HG03064 (cell line): ENCODE results near the gene PUM1.

ENCODE experiments used
- ATAC-seq: cut with Tn5 transposase; IDR thresholded peaks from one replicate; pipeline ENCODE4 v1.9.1; 2021; ENCODE audit warnings: low read depth; ENCODE audit not compliant: unreplicated experiment

PUM1 gene

DNA sequence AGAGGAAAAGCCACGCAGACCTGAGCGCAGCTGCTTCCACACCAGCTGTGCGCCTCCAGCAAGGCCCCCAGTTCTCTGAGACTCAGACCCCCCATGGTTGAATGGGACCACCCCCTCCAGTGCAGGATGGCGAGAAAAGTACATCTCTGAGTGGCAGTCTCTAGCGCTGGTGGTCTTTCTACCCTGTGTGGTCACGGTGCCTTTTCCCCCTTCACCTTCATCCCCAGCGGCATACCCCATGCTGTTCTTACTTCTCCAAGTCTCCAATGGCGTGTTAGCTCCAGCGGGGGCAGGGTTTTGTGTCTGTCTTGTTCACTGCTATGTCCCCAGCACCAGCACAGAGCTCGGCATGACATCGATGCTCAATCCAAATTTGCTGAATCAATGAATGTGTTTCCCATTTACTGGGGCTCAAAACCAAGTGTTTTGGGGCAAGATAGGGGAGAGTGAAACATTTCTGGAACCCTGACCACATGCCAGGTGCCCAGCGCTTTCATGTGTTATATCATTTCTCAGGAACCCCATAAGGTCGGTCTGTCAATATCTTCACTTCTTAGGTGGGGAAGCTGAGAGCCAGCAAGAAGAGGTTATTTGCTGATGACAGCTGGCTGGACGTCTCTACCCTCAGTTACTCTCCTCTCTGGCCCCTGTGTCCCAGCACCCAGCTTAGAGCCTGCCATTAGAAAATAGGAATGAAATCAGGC is 156.0 kb downstream of the PUM1 start:
- no peak for ATAC-seq

DNA sequence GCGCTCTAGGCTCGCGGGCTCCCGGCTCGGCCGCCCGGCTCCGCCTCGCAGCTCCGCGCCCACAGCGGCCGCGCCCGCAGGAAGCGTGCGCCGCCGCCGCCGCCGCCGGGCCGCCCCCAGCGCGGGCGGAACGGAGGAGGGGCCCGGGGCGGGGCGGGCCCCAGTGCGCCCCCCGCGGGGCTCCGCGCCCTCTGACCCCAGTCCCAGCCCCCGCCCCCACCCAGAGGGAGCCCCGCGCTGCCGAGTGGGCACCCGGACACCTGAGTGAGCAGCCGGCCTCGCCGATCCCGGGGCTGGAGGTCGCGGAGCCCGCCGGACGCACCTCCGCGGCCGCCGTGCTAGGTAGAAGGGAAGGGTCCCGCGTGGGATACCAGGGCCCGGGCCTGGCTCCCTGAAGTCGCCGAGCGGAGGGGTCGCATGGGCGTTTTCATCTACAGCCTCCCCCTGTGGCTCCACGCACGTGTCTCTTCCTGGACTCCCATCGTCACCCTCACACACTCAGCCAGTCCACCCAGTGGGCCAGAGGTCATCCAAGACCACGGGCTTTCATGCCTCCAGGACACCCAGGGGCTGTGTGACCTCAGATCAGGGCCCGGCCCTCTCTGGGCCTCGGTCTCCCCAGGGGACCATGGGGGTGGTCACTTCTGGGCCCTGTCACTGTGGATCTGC is 156.7 kb downstream of the PUM1 start, which contains the start of gene SDC3:
Gene SDC3, minus strand, starts transcription at position 63 of the 669 bp plus-strand sequence. CDS start 172 bp downstream, outside the sequence.
- ATAC-seq: no peak

DNA sequence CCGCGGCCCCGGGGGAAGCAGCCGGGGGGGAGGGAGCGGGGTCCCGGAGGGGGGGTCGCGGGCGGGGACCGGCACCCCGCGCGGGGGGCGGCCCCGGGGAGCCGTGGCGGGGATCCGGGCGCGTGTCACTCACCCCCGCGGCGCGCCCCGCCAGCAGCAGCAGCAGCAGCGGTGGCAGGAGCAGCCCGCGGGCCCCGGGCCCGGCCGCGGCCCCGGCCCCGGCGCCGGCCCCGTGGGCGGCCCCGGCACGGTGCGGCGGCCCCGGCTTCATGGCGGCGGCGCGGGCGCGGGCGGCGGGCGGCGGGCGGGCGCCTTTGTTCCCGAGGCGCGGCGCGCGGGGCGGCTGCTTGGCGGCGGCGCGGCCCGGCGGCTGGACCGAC is 157.2 kb downstream of the PUM1 start:
- ATAC-seq: no peak

DNA sequence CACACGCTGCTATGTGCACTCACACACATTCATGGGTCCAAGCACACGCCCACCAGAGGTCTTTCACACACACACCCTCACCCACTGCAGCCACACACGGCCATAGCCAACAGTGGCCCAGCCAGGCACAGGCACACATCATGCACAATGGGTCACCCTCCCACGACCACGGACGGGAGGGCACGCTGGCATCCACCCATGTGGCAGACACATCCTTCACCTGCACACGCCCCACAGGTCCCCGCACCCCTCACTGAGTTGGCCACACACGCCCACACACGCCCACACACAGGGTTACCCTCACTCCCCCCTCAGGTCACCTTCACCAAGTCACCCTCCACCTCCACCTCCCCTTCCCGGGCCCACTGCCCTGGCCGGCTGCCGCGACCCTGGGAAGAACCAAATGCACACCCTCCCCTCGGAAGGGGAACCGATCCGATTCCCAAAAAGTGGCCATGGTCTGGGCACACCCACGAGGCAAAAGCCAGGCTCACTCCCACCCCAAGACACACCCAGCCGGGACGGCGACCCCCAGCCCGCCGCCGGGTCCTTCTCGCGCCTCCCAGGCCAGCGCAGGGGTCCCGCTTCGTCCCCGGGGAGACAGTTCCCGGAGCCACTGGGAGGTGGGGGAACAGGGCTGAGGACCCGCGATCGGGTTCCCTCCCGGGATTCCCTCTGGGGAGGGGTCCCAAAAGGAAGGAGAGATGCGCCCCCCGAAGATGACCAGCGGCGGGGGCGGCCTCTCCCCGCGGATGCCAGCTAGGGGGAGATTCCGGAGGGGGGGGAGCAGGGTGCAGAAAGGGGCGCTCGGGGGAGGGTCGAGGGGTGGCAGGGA is 157.8 kb downstream of the PUM1 start:
- ATAC-seq: no peak

DNA sequence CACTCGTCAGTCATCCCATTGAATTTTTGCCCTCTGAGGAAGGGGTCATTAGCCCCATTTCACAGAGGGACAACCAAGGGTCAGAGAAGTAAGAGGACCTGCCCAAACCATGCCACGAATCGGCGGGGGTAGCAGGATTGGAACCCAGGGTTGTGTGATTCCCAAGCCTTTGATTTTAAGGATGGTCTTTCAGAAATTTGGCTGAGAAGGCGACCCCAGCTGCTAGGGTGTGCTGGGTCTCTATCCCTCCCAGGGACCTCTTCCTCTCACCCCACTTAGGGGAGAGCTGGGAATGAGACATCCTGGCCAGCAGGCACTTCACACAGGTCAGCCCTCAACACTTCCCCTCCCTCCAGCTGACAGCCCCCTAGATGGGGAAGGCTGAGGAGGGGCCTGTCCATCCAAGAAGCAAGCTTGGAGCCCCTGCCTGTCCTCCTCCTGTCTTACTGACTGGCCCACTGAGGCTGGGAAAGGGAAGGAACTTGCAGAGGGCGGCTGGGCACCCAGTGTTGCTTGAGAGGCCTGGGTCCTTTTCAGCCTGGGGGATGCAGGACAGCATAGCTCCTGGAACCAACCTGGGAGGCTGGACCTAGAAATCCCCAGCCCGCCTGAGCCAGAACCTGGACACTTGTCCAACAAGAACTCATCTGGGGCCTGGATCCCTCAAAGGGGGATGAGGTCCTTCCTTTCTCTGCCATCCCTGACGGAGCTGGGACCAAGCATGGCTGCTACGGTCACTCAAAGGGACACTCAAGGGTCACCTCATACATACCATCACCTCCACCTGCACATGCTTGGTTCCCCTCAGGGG is 158.7 kb downstream of the PUM1 start:
- ATAC-seq: no peak

DNA sequence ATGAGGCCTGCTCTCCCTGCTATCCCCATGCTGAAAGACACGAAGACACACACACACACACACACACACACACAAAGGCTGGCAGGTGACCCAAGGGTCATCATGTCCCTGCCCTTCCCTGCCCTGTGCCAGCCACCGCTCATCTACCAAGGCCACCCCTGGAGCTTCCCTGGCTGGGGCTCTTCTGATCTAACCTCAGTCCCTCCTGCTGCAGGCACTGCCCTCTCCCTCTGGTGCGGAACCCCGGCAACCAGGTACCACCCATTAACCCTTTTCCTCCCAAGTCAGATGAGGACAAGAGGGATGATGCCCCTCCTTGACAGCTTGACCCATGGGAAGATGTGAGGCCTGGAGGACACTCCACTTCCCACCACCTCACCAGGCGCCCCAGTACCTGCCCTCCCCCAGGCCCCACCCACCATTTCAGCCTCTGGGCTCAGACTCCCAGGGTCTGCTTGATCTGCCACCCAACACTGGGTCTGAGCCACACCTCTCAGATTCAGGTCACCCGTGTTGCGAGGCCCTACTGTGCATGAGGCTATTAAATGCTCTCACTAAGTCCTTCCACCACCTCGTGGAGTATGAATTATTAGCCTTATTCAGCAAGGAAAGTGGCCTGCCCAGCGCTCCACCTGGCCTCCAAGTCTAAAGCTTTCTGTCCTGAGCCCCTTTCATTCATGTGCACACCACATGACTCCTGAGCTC is 159.4 kb downstream of the PUM1 start:
- ATAC-seq: no peak

DNA sequence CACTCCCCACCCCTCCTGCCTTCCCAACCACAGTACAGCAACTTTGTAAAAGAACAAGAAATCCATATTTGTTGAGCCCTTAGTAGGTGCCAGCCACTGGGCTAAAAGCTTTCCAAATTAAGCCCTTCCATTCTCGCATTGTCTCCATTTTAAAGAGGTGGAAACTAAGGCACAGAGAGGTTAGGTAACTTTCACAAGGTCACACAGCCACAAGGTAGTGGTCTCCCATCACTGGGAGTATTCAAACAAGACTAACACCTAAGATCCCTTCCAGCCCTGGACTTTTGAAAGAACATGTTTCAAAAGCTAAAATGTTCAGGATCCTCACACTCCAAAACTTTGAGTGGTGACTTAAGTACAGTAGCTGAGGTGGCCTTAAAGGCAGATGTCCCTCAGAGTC is 160.1 kb downstream of the PUM1 start:
- ATAC-seq: no peak

DNA sequence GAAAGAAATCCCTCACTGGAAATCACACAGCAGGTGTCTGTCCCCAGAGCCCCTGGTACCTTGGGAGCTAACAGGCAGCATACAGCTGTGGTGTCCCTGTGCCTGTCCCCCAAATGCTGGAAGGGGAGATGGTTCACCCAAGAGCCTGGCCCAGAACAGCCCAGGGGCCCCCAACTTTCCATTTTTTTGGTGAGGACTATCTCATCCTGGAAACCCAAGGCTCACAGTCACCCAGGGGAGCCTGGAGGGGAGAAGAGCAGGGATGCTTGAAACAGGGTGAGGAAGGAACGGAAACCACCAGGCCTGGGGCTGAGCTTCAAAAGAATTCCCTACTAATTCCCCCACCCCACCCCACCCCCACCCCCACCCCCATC is 160.6 kb downstream of the PUM1 start:
- no peak for ATAC-seq

DNA sequence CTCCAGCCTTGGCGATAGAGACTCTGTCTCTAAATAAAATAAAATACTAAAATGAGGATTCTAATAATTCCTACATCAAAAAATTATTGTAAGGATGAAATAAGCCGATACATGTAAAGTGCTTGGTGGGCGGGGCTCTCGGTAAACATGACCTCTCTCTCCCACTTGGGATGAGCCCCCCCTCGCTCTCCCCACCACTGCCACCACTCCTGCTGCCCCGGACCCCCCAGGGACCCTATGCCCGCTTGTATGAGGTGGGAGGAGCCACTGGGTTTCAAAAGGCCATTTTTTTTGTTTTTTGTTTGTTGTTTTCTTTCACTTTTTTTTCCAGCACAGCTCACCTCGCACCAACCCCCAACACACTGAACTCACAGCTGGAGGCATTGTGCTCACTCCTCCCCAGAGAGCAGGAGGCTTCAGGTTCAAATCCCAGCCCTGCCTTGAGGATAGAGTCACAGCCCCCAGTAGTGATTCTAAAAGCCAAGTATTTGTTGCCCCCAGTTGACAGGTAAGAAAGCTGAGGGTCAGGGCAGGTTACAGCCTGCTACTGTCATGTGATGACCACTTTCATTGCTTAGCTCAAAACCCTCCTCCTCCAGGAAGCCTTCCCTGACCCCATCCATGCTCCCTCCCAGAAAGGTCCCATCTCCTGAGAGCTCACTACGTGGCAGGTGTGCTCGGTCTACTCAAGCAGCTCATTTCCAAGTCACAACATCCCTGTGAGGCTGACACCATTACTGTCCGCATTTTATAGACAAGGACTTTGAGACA is 161.1 kb downstream of the PUM1 start:
- ATAC-seq: no peak

DNA sequence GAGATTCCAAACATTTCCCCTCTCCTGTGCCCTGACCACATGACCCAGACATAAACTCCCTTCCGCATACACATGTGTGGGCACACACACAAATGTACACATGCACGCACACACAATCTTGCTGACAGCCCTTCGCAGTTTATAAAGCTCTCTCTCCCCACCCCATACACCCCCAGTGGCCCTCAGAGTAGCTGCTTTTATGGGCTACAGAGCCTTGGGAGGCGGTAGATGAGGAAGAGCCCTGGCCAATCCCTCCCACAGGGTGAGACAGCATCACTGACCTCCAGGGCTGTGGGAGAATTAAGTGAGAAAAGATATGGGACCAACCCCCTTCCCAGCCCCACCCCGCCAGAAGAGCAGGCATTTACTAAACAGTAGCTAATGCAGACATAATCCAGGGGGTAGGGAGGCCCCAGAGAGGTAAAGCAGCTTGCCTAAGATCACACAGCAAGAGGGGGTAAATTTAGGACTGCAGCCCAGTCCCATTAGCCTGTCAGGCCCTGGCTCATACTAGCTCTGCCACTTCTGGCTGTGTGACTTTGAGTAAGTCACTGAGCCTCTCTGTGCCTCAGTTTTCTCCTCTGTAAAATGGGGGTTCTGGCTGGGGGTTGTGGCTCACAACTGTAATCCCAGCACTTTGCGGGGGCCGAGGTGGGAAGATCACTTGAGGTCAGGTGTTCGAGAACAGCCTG is 162.0 kb downstream of the PUM1 start:
- no peak for ATAC-seq

DNA sequence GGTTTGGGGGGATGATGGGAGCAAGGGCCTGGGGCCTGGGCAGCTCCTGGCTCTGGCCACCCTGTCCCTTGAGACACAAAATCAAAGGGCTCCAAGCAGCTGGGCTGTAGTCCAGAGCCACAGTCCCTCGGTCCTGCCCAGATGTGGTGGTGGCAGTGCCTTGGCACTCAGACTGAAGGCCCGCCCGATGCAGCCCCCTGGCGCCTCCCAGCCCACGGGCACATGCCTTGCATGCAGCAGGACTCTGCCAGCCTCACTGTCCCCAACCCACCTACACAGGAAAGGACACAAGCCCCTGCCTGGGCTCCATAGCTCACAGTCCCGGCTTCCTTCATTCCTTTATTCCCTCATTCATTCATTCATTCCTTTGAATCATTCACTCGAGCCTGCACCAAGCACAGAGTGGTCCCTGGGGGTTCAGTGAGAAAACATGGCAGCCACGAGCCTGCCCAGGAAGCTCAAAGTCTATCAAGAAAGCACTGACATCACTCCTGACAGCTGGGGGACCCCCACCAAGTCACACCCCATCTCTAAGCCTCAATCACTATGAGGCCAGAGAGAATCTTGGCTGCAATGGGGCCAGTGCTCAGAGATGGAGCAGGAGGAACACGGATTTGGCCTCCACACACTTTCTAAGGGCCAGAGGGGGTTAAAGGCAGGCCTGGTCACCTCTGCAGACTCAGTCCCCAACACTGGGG is 162.8 kb downstream of the PUM1 start:
- ATAC-seq: no peak

DNA sequence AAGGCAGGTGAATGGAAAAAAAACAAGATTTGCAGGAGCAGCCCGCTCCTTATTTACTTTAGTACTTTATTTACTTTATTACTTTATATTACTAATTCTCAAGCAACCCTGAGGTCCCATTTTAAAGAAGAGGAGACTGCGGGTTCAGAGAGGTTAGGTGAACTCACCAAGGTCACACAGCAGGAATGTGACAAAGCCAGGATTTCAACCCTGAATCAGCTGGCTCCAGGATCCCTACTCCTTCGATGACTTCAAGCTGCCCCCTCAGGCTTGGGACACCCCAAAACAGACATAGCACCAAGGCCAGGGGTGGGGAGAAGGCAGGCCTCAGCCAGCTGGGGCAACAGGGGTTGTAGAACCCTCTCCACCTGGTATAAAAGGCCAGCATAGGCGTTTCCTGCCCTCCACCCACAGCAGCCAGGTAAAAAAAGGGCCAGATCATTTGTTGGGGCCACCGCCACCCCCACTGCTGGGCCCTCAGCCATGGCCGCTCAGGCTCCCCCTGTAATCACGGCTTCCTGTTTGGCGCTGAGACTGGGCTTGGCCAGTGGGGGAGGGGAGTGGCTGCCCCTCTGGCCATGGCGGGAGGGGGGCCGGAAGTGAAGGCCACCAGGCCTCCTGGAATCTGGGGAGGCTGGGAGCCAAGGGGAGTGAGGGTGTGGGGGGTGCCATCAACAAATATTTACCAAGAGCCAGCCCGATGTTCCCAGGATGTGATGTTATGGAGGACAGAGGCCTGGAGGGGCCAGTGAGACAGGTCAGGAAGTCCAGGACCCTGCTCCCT is 163.5 kb downstream of the PUM1 start:
- ATAC-seq: no peak

DNA sequence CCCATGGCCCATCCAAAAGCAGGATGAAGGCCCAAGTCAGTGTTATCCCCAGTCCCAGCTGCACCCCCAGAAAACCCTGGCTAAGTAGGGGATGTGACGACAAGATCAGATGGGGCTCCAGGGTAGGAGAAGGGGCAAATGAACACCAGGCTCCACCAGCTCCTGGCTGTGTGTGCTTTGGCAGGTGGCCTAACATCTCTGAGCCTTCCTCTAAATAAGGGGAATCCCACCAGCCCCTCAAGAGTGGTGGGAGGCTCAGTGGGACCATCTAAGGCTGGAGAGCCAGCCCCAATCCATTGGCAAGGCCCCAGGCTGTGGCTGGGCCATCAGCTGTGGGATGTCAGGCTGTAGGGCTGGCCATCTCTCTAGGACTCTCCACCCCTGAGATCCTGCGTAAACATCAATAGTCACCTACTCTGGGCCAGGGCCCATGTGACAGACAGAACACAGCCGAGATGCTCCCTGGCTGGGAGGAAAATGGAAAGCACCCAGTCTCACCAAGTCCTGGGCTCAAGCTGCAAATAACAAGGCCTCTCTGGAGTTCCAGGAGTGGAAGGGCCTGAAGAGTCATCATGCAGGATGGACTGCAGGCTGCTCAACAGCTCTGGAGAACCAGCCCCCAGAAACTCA is 164.5 kb downstream of the PUM1 start:
- ATAC-seq: no peak

DNA sequence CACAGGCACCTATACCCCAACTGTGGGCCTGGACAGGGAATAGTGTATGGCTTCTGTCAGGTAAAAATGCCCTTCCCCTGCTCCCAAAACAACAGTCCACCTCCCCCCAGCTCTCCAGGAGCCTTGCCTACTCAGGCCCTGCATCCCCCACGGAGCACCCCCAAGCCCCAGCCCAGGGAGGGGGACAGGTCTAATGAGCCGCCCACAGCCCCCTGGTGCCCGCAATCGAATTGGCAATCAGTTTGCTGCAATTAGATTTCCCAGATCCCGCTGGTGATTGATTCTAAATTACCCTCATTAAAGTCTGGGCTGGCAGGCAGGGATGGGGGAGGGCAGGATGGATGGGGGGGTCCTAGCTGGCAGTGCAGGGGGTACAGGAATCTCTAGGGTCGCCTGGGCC is 165.0 kb downstream of the PUM1 start:
- no peak for ATAC-seq

DNA sequence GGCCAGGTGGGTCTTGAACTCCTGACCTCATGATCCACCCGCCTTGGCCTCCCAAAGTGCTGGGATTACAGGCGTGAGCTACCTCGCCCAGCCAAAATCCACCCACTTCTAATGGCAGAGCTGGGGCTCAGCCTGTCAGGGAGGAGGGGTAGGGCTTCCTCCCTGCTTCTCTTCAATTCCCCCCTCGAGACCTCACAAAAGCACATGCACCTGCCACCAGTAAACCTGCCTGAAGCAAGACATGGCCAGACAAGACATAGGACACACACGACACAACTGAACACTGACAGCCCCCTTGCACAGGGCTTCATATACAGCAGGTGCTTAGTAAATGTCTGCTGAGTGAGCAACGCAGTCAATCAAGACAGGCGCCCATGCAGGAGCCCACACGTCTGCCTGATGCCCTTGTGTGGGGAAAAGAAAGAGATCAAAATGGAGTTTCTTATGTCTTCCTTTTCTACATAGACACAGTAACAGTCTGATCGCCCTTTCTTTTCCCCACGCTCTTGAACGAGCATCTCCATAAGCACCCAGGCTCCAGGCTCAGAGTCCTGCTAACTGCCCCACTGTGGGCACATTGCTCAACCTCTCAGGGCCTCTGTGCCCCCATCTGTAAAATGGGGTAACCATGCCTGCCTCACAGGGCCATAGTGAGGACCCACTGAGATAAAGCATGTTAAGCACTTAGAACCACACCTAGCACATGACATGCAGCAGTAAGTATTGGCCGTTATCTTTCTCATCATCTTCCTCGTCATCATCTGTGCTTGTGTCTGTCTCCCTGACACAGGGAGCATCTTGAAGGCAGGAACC is 165.7 kb downstream of the PUM1 start:
- ATAC-seq: no peak
